RWPE2 (cell line): ENCODE measurements around the gene MEPCE.

ENCODE experiments used
- ATAC-seq: fragments of 200-7000 bp; cut with Tn5 transposase; 3 replicates; pipeline ENCODE4 v1.9.1; 2021; ENCODE audit warnings: low read depth
- DNase-seq: peaks from one replicate; pipeline ENCODE4 v3.0.0-alpha.2; 2020; ENCODE audit warnings: low spot score
- H3K27ac ChIP-seq: fragments of 450-650 bp; 2 replicates; pipeline ENCODE4 v1.5.1; 2017; ENCODE audit warnings: mild to moderate bottlenecking; ENCODE audit not compliant: poor library complexity, severe bottlenecking
- H3K27me3 ChIP-seq: fragments of 250-450 bp; sonication (Bioruptor Pico); 2 replicates; pipeline ENCODE4 v1.5.1; 2021; ENCODE audit warnings: mild to moderate bottlenecking, moderate library complexity; ENCODE audit not compliant: insufficient read depth, poor library complexity, severe bottlenecking
- H3K36me3 ChIP-seq: fragments of 250-450 bp; sonication (Bioruptor Pico); 2 replicates; pipeline ENCODE4 v1.5.1; 2020; ENCODE audit warnings: low read depth, mild to moderate bottlenecking, moderate library complexity
- H3K4me1 ChIP-seq: fragments of 250-450 bp; sonication (Bioruptor Pico); 2 replicates; pipeline ENCODE4 v1.5.1; 2021; ENCODE audit warnings: mild to moderate bottlenecking, moderate library complexity; ENCODE audit not compliant: insufficient read depth, poor library complexity, severe bottlenecking
- H3K4me3 ChIP-seq: fragments of 250-450 bp; sonication (Bioruptor Pico); 2 replicates; pipeline ENCODE4 v1.5.1; 2021; ENCODE audit warnings: mild to moderate bottlenecking, moderate library complexity; ENCODE audit not compliant: severe bottlenecking
- H3K9me3 ChIP-seq: fragments of 250-450 bp; sonication (Bioruptor Pico); 2 replicates; pipeline ENCODE4 v1.5.1; 2021; ENCODE audit warnings: mild to moderate bottlenecking, moderate library complexity; ENCODE audit not compliant: severe bottlenecking
- CTCF ChIP-seq: fragments of 450-650 bp; IDR thresholded peaks from one replicate; pipeline ENCODE4 v1.5.1; 2017; ENCODE audit warnings: mild to moderate bottlenecking, moderate library complexity; ENCODE audit not compliant: poor library complexity, severe bottlenecking

MEPCE gene

GRCh38 chr7:100415448-100415847 is 14.2 kb upstream of the MEPCE start:
- H3K27me3 ChIP-seq: no peaks in the 10 kb centered on the region
- no peak overlapping the region for H3K4me3 ChIP-seq
- DNase-seq (no peak), ATAC-seq (no peak)
- no peaks in the 10 kb centered on the region for H3K36me3 ChIP-seq
- TF ChIP-seq CTCF: no peak
- no peak overlapping the region for H3K27ac ChIP-seq
- no peaks in the 10 kb centered on the region for H3K9me3 ChIP-seq
- H3K4me1 ChIP-seq: no peaks in the 10 kb centered on the region

DNA sequence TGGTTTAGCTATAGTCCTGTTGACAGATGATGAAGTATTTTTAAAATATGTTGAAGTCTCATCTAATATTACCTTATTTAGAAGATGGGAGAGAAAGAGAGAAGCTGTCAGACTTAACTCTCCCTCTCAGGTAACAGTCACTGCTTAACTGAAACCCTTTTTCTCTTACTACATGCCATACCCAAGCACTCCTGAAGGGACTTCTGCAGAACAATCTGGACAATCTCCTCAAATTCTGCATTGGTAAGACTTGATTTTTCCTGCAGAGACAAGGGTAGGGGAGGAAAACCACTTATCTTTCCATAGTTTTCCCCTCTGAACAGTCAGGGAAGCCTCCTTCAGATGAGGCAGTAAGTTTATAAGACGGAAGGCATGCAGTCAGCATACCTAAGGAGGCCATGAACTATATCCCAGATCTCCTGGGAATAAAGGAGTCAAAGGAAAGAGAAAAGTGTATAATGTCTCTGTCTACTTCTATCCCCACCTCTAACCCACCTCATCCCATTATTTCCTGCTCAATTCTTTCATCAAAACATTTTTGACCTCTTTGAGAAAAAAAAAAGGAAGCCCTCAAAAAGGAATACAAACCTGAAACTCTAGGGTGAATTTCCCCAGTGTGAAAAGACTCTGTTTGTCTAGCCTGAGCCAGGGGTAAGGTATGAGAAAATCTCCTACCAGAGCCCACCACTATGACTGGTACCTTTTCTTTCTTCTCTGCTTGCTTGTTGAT is 10.5 kb upstream of the MEPCE start:
- H3K36me3 ChIP-seq: no peaks in the 10 kb centered on the region
- no peak overlapping the region for H3K4me3 ChIP-seq
- no peak for ATAC-seq
- DNase-seq: no peak
- TF ChIP-seq CTCF: no peak
- H3K9me3 ChIP-seq: no peaks in the 10 kb centered on the region
- H3K27me3 ChIP-seq: no peaks in the 10 kb centered on the region
- no peak overlapping the region for H3K27ac ChIP-seq
- H3K4me1 ChIP-seq: no peaks in the 10 kb centered on the region

GRCh38 chr7:100419660-100420226 is 9.9 kb upstream of the MEPCE start:
- DNase-seq: no peak
- no peak overlapping the region for H3K27ac ChIP-seq
- no peak for TF ChIP-seq CTCF
- no peak overlapping the region for H3K4me3 ChIP-seq
- ATAC-seq: no peak
- no peaks in the 10 kb centered on the region for H3K27me3 ChIP-seq
- no peaks in the 10 kb centered on the region for H3K4me1 ChIP-seq
- H3K36me3 ChIP-seq: no peaks in the 10 kb centered on the region
- H3K9me3 ChIP-seq: no peaks in the 10 kb centered on the region

DNA sequence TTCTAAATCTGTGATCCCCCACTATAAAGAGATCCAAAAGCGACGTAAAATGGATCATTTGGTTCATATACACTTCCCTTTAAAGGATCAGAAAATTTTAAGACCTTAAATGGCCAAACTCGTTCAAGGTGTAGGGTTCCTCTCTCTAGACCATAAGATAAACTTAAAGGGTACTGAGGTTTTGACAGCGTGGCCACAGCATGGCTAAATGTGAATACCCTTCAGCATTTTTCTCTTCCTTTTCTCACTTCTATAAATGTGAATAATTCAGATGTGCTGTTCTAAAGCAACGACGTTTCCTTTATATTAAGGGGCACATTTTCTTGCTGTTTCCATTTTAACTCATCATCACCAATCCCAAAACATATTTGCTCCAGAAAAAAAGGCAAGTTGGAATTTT is 6.3 kb upstream of the MEPCE start:
- DNase-seq: no peak
- ATAC-seq: no peak
- Histone ChIP-seq H3K4me3 (no peak overlapping the region), H3K4me1 (no peaks in the 10 kb centered on the region), H3K36me3 (no peaks in the 10 kb centered on the region), H3K27me3 (no peaks in the 10 kb centered on the region), H3K9me3 (no peaks in the 10 kb centered on the region), H3K27ac (no peak overlapping the region)
- no peak for TF ChIP-seq CTCF

DNA sequence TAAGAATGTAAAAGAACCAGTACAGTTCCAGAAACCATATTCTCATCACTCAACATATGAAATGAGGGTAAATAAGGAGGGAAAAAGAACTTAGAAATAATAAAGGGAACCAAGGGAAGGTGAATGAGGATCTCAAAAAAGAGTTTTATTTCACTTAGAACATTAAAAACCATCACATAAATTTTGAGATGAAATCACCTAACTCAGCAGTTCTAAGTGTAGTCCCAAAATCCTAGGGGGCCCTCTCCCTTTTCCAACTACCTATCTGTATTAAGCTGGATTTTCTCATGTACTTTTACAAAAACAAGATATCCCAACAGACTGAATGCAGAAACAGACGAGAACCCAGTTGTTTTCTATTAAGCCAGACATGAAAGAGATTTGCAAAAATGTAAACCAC is 4.3 kb upstream of the MEPCE start:
- Histone ChIP-seq H3K27me3 (no peaks in the 10 kb centered on the region), H3K4me3 (no peak overlapping the region), H3K27ac (no peak overlapping the region), H3K9me3 (no peaks in the 10 kb centered on the region), H3K36me3 (no peaks in the 10 kb centered on the region), H3K4me1 (no peaks in the 10 kb centered on the region)
- no peak for ATAC-seq
- TF ChIP-seq CTCF: no peak
- no peak for DNase-seq
